GM13977 (cell line): Measurements from ENCODE around the gene ACAP3.

Experiments
- DNase-seq: peaks from one replicate; pipeline ENCODE4 v3.0.0; 2012; ENCODE audit warnings: low spot score
- in situ Hi-C: fragments of 300-500 bp; cut with MboI; formaldehyde crosslinking; loops from one replicate; pipeline ENCODE4 v1.12.0; 2022; ENCODE audit warnings: low sequenced_read_pairs, low pct_unique_long_range_greater_than_20kb, mixed read lengths, inconsistent platforms; ENCODE audit not compliant: unreplicated experiment
- TF ChIP-seq, protein P1 (sequence below): IDR thresholded peaks from 2 replicates; pipeline ENCODE4 v1.5.1; 2012; ENCODE audit warnings: mild to moderate bottlenecking, control low read depth; ENCODE audit not compliant: insufficient read depth; ENCODE audit errors: extremely low read depth, missing control alignments

The ACAP3 gene

DNA sequence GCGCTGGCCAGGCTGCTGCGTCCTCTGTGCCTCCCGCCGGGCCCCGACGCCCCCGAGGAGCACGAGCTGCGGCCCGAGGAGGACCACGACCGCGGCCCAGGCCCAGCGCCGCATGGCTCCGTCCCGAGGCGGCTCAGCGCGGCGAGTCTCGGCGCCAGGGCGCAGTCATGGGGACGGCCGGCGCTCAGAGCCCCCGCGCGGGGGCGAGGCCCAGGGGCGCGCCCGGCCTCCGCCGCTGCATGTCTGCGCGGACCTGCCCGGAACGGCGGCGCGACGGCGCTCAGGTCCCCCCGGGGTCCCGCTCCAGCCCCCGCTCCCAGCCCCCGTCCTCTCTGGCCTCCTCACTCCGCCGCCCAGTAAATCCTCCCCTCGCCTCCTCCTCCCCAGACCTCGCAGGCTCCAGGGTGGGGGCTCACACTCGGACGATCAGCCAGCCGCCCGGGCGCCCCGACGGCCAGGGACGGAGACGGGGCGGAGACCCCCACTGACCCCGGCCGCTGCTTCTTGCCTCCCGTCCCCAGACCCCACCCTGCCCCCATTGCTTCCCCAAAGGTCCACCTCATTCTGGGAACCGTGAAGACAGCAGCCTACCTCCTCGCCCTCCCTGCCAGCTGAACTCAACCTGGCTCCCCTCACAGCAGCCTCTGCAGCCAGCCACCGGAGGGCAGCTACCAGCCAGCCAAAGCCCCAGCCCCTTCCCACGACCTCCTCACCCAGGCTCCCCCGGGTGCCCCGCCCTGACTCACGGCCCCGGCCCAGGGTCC lies 61.0 kb downstream of the ACAP3 start, which contains the start of gene C1QTNF12:
C1QTNF12 (minus strand) TSS at position 146 of the 764 bp plus-strand sequence; CDS start at position 114, 32 bp downstream.
- TF ChIP-seq, protein P1, sequence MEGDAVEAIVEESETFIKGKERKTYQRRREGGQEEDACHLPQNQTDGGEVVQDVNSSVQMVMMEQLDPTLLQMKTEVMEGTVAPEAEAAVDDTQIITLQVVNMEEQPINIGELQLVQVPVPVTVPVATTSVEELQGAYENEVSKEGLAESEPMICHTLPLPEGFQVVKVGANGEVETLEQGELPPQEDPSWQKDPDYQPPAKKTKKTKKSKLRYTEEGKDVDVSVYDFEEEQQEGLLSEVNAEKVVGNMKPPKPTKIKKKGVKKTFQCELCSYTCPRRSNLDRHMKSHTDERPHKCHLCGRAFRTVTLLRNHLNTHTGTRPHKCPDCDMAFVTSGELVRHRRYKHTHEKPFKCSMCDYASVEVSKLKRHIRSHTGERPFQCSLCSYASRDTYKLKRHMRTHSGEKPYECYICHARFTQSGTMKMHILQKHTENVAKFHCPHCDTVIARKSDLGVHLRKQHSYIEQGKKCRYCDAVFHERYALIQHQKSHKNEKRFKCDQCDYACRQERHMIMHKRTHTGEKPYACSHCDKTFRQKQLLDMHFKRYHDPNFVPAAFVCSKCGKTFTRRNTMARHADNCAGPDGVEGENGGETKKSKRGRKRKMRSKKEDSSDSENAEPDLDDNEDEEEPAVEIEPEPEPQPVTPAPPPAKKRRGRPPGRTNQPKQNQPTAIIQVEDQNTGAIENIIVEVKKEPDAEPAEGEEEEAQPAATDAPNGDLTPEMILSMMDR, result no peak
- no peak for DNase-seq
- in situ Hi-C loops, result no loop called here

DNA sequence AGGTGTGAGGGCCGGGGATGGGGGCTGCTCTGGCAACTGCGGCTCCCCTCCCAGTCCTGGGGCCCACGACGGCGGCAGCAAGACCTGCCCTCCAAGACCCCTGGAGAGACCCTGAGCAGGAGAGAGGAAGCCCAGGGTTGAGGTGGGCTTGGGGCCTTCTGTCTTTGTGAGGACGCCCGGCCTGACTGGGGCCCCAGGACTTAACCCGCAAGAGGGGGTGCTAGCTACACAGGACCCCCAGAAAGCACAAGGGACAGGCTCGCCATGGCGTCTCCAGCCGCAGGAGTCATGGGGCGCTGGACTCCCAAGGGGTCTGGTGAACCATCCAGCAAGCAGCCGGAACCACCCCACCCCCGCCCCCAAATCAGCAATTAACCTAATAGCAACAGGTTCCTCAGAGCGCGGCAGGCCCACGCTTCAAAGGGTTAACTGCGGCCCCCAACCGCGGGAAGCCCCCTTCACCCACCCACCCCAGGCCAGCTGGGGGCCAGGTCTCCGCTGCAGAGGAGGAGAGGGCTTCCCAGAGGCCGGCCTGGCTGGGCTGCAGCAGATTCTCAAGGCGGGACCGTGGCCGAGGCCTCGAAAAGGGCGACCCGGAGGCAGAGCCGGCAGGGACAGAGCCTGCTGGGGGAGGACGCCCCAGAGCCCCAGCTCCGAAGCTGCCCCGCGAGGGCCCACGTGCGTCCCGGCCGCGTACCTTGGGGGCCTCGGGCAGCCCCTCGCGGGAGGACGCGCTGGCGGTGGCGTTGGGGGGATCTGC lies 61.7 kb downstream of the ACAP3 start:
- TF ChIP-seq, protein P1, result no peak
- no peak for DNase-seq

DNA sequence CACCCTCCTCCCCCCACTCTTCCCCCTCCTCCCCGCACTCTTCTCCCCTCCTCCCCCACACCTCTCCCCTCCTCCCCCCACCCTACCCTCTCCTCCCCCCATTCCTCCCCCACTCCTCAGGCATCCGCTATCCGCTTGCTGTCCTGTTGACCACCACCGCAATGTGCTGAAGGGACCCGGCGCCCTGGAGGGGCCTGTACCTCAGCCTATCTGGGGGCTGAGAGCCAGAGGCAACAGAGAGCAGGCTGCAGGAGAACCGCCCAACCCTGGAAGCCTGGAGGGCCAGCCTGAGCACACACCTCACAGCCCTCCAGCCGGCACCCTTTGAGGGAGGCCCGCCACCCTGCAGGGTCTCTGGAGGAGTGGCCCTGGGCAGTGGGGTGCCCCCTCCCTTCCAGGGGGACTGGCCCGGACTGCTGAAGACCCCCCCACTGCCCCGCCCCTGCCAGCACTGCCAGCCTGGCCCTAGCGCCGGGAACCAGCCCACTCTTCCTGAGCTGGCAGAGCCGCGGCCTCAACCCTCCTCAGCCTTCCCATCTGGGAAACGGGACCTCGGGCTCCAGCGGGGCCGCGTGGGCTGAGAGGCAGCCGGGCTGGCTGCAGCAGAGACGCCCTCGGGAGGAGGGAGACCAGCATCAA lies 62.4 kb downstream of the ACAP3 start:
- TF ChIP-seq, protein P1, result no peak
- DNase-seq, result no peak
- in situ Hi-C loops, result no loop called here

More for the DNA sequence above, 61.7 kb downstream of the ACAP3 start:
- in situ Hi-C loops, result no loop called here

DNA sequence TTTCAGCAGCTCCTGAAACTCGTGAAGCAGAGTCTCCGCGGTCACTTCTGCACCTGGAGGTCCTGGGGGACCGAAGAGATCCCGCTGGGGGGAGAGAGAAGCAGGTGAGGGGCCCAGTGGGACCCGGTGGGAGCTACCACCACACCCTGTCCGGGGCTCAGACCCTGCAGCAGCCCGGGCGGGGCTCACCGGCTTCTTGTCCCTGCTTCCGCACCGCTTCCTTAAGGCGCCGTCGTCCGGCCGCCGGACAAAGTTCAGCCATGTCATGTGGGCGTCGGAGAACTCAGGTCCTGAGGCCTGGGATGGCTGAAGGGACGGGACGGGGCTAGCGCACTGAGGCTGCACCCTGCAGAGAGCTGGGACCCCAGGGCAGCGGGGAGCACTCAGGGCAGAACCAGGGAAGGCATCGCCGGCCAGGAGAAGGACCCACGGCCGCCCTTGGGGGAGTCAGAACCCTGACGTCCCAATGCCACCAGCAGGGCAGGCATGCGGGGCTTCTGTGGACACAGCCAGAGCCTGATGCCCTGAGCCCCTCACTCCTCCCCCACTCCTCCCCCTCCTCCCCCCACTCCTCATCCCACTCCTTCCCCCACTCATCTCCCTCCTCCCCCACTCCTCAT lies 63.4 kb downstream of the ACAP3 start:
- TF ChIP-seq, protein P1, result no peak
- no peak for DNase-seq
- in situ Hi-C loops, result no loop called here

DNA sequence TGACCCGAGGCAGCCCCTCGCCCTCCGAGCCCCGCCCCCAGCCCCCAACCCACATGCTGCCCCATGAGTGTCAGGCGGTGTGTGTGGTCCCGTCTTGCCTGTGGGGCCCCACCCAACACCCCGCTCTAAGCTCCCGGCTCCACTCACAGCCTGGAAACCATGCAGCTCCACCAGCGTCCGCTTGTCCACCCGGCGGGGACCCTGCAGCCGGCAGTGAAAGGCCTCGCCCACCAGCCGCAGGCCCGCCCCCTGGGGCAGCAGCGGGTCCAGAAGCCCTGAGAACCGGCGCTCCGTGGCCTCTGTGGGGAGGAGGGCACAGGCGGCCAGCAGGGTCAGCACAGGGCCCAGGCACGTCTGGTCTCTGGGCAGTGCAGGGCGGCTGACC lies 63.9 kb downstream of the ACAP3 start:
- TF ChIP-seq, protein P1, result no peak
- in situ Hi-C loops, result no loop called here
- no peak for DNase-seq

DNA sequence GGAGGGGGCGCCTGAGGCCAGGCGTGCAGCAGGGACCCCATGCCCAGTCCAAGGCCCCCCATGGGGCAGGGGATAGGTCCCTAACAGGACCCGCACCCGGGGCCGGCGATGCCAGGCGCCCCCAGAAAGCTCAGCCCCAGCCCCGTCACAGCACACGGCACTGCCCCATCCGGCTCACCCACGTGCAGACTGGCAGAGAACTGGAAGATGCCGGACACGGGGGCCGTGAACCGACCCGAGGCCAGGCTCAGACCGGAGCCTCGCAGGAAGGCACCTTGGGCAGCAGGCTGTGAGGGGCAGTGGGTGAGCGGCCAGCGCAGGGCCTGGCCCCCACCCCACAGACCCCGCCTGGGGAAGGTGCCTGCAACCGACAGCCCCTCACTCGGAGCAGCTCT lies 64.5 kb downstream of the ACAP3 start:
- TF ChIP-seq, protein P1, result no peak
- in situ Hi-C loops, result no loop called here
- no peak for DNase-seq
